ENCODE measurements around the gene LSM5.

LSM5 gene

DNA sequence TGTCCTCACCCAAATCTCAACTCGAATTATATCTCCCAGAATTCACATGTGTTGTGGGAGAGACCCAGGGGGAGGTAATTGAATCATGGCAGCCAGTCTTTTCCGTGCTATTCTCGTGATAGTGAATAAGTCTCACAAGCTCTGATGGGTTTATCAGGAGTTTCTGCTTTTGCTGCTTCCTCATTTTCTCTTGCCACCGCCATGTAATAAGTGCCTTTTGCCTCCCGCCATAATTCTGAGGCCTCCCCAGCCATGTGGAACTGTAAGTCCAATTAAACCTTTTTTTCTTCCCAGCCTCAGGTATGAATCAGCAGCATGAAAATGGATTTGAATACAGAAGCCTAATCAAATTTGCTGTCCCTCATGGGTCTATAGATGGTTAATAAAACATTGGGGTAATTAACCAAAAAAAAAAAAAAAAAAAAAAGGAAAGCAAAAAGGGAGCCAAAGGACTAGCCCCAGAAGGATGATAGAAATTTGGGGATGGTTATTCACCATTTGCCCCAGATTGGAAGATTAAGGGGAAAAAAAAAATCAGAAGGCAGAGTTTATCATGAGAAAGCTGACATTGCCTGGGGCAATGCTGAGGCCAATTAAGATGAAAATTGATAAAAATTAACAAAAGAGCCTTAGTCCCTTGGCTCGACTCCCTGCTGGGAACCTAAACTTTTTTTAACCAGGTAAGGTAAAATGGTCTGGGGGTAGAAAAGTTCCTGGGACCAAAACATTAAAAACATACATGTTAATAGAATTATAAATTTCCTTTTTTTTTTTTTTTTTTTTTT lies 32.8 kb upstream of the LSM5 start:
- no peak for TF ChIP-seq CTCF (IDR thresholded peaks at IDR 0.05; ENCODE audit: low read length)
- no peak for TF ChIP-seq EZH2 (IDR thresholded peaks at IDR 0.05; ENCODE audit: borderline replicate concordance, low read length)
- H2AFZ ChIP-seq (ENCODE audit: low read length) = no peak overlapping the region
- no peak overlapping the region for H3K4me2 ChIP-seq (ENCODE audit: low read length)
- H3K9me2 ChIP-seq (ENCODE audit: low read depth, low read length) = no peaks in the 10 kb centered on the region
- no peaks in the 10 kb centered on the region for H3F3A ChIP-seq (ENCODE audit: insufficient read depth, low read length)
- H3K79me2 ChIP-seq (ENCODE audit: insufficient read depth, low read length) = peaks cover 7% of the 10 kb centered on the region; the same call in 1 of the 2 replicates
- H3K4me3 ChIP-seq (ENCODE audit: low read depth, low read length, poor library complexity, severe bottlenecking) = no peak overlapping the region
- no peaks in the 10 kb centered on the region for H3K4me1 ChIP-seq (ENCODE audit: insufficient read depth, low read length, severe bottlenecking)
- H3K9ac ChIP-seq (ENCODE audit: low read length) = no peak overlapping the region
- peaks cover 36% of the 10 kb centered on the region for H3K9me3 ChIP-seq (ENCODE audit: low read length)
- H4K20me1 ChIP-seq (ENCODE audit: insufficient read depth, low read length) = no peaks in the 10 kb centered on the region
- H3K27me3 ChIP-seq (ENCODE audit: insufficient read depth, low read length) = no peaks in the 10 kb centered on the region
- peaks cover 36% of the 10 kb centered on the region for H3K36me3 ChIP-seq (ENCODE audit: insufficient read depth, low read length)
- H3K27ac ChIP-seq (ENCODE audit: low read depth, low read length, poor library complexity, severe bottlenecking) = no peak overlapping the region

DNA sequence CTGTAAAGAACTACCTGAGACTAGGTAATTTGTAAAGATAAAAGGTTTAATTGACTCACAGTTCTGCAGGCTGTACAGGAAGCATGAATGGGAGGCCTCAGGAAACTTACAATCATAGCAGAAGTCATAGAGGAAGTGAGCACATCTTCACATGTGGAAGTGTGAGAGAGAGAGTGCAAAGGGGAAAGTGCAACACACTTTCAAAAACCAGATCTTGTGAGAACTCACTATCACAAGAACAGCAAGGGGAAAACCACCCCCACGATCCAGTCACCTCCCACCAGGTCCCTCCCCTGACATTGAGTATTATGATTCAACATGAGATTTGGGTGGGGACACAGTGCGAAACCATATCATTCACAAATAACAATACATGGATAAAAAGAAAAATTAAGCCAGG lies 29.6 kb upstream of the LSM5 start:
- TF ChIP-seq EZH2 (IDR thresholded peaks at IDR 0.05; ENCODE audit: borderline replicate concordance, low read length) (no peak), CTCF (IDR thresholded peaks at IDR 0.05; ENCODE audit: low read length) (no peak)
- Histone ChIP-seq H3K9ac (ENCODE audit: low read length) (no peak overlapping the region), H3F3A (ENCODE audit: insufficient read depth, low read length) (no peaks in the 10 kb centered on the region), H3K9me3 (ENCODE audit: low read length) (peaks cover 60% of the 10 kb centered on the region), H3K4me2 (ENCODE audit: low read length) (no peak overlapping the region), H3K4me3 (ENCODE audit: low read depth, low read length, poor library complexity, severe bottlenecking) (no peak overlapping the region), H3K9me2 (ENCODE audit: low read depth, low read length) (no peaks in the 10 kb centered on the region), H2AFZ (ENCODE audit: low read length) (no peak overlapping the region), H4K20me1 (ENCODE audit: insufficient read depth, low read length) (no peaks in the 10 kb centered on the region), H3K79me2 (ENCODE audit: insufficient read depth, low read length) (peaks cover 7% of the 10 kb centered on the region; the same call in 1 of the 2 replicates), H3K36me3 (ENCODE audit: insufficient read depth, low read length) (peaks cover 54% of the 10 kb centered on the region), H3K4me1 (ENCODE audit: insufficient read depth, low read length, severe bottlenecking) (no peaks in the 10 kb centered on the region), H3K27me3 (ENCODE audit: insufficient read depth, low read length) (no peaks in the 10 kb centered on the region), H3K27ac (ENCODE audit: low read depth, low read length, poor library complexity, severe bottlenecking) (no peak overlapping the region)

GRCh38 chr7:32518534-32519140 lies 28.5 kb upstream of the LSM5 start:
- H2AFZ ChIP-seq (ENCODE audit: low read length) = no peak overlapping the region
- H3F3A ChIP-seq (ENCODE audit: insufficient read depth, low read length) = no peaks in the 10 kb centered on the region
- TF ChIP-seq EZH2 (IDR thresholded peaks at IDR 0.05; ENCODE audit: borderline replicate concordance, low read length) = no peak
- no peak for TF ChIP-seq CTCF (IDR thresholded peaks at IDR 0.05; ENCODE audit: low read length)
- H3K9me3 ChIP-seq (ENCODE audit: low read length) = peaks cover 60% of the 10 kb centered on the region
- no peak overlapping the region for H3K9ac ChIP-seq (ENCODE audit: low read length)
- H4K20me1 ChIP-seq (ENCODE audit: insufficient read depth, low read length) = no peaks in the 10 kb centered on the region
- no peaks in the 10 kb centered on the region for H3K27me3 ChIP-seq (ENCODE audit: insufficient read depth, low read length)
- H3K27ac ChIP-seq (ENCODE audit: low read depth, low read length, poor library complexity, severe bottlenecking) = no peak overlapping the region
- no peaks in the 10 kb centered on the region for H3K4me1 ChIP-seq (ENCODE audit: insufficient read depth, low read length, severe bottlenecking)
- no peaks in the 10 kb centered on the region for H3K9me2 ChIP-seq (ENCODE audit: low read depth, low read length)
- no peak overlapping the region for H3K4me3 ChIP-seq (ENCODE audit: low read depth, low read length, poor library complexity, severe bottlenecking)
- H3K79me2 ChIP-seq (ENCODE audit: insufficient read depth, low read length) = peaks cover 7% of the 10 kb centered on the region; the same call in 1 of the 2 replicates
- peaks cover 60% of the 10 kb centered on the region for H3K36me3 ChIP-seq (ENCODE audit: insufficient read depth, low read length)
- H3K4me2 ChIP-seq (ENCODE audit: low read length) = no peak overlapping the region

Measured in OCI-LY1 (cell line).